Measurements from ENCODE around the gene BRSK2. TPM values are rescaled to one million over a fixed set of nuclear protein-coding genes. Genes with fewer than 3 reads are reported as not detected.

The BRSK2 gene
- total RNA-seq, 1 donor from 2014 or later: 0.06 TPM

GRCh38 chr11:1480191-1480554 lies 90.4 kb downstream of the BRSK2 start:
- no peak for DNase-seq (ENCODE audit: low read depth)
- H3K4me3 ChIP-seq (ENCODE audit: low read depth, low read length): no peak overlapping the region
- TF ChIP-seq, protein P1, sequence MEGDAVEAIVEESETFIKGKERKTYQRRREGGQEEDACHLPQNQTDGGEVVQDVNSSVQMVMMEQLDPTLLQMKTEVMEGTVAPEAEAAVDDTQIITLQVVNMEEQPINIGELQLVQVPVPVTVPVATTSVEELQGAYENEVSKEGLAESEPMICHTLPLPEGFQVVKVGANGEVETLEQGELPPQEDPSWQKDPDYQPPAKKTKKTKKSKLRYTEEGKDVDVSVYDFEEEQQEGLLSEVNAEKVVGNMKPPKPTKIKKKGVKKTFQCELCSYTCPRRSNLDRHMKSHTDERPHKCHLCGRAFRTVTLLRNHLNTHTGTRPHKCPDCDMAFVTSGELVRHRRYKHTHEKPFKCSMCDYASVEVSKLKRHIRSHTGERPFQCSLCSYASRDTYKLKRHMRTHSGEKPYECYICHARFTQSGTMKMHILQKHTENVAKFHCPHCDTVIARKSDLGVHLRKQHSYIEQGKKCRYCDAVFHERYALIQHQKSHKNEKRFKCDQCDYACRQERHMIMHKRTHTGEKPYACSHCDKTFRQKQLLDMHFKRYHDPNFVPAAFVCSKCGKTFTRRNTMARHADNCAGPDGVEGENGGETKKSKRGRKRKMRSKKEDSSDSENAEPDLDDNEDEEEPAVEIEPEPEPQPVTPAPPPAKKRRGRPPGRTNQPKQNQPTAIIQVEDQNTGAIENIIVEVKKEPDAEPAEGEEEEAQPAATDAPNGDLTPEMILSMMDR (conservative IDR thresholded peaks at IDR 0.05; ENCODE audit: low read depth, low read length): no peak

DNA sequence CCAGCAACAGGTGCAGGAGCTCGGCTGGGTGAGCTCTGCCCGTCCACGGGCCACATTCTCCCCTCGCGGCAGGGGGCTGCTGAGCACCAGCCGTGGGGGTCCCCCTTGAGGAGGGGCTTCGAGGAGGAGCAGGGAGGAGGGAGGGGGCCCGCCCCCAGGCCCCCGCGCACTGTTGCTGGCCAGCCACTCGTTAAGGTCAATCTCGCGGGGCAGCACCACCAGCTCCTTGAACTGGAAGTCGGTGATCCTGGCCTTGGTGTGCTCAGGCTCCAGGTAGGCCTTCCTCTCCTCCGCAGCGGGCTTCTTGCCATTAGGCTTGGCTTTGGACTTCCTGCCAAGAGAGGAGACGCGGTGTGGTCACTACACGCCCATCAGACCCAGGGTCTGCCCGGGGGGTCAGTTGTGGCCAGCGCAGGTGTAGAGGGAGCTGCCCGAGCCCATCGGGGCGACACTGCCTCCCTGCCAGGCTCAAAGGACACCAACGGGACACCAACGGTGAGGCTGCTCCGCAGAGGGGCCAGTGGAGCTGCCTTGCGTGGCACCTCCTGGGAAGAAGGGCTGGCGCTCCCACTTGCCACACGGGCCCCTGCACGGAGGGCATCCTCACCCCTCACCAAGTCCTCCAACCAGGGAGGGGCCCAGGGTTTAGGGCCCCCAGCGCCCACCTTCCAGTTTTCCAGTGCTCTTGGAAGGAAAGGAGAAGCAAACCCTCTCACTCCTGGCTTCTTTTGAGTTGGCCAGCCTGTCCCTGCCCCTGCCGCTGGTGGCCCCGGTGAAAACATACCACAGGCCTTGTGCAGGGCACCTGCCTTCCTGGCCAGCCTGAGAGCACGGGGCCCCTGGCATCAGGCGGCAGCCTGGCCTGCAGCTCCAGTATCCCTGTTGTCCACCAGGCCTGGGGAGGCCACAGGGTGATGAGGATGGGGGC lies 91.1 kb downstream of the BRSK2 start:
- no peak for DNase-seq (ENCODE audit: low read depth)
- H3K4me3 ChIP-seq (ENCODE audit: low read depth, low read length): no peak overlapping the region
- TF ChIP-seq, protein P1 (conservative IDR thresholded peaks at IDR 0.05; ENCODE audit: low read depth, low read length): no peak

- TF ChIP-seq, protein P1 (conservative IDR thresholded peaks at IDR 0.05; ENCODE audit: low read depth, low read length): no peak
- DNase-seq (ENCODE audit: low read depth): no peak
- H3K4me3 ChIP-seq (ENCODE audit: low read depth, low read length): no peak overlapping the region
Measured at GRCh38 chr11:1481483-1481825, 91.7 kb downstream of the BRSK2 start.

DNA sequence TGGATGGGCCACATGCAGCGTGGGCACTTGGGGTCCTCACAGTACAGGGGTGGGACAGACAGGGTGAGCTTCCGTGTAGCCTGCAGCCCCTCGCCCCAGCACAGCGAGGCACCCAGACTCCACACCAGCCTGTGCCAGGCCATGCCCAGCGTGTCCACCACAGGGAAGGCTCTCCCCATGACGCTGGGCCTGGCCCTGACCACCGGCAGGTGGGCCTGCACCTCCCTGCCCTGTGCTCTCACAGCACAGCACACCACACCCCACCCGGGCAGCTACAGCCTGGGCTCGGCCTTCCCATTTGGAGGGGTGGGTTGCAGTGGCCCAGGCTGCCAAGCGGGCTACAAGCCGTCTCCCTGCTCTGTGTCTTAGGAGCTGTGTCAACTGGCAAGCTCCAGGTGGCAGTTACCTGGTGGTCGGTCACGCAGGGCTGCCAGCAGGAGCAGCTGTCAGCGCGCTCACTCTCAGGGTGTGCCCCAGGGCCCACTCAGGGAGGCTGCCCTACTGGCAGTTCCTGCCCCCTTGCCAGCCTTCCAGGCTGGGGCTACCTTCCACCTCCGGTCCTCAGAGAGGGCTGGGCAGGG lies 92.2 kb downstream of the BRSK2 start:
- TF ChIP-seq, protein P1 (conservative IDR thresholded peaks at IDR 0.05; ENCODE audit: low read depth, low read length): no peak
- no peak overlapping the region for H3K4me3 ChIP-seq (ENCODE audit: low read depth, low read length)
- DNase-seq (ENCODE audit: low read depth): no peak

DNA sequence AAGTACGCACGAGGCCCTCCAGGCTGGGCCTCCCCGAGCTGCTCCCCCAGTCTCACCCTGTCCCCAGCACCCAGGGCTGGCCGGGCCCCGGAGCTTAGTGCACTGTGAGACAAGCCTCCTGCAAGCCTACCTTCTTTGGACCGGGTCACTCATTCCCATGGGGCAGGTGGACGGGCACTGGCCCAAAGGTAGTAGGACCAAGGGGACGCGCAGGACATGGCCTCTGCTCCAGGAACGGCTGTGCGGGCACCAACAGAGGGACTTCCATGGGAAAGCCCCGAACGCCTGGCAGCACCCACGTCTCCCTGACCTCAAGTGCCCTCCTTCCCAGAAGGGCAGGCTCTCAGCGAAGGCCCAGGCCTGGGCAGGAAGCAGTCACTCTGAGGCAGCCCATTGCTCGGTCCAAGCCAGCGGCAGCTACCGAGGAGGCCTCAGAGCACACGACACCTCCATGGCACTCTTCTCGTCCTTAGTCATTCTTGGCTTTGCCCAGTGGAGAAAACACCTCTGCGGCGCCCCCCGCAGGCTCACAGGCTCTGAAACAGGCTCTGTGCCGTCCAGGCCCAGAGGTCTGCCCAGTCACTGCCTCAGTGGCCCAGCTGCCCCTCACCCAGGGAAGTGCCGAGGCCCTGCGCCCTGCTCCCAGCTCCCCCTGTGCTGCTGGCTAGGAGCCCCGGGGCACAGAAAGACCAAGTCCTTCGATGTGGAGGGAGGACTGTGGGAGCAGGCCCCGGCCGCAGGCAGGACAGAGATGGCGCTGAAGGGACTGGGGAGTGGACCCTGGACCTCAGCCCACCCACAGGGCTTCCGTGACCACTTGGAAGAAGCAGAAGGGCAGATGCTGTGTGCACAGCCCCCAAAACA lies 93.1 kb downstream of the BRSK2 start:
- TF ChIP-seq, protein P1 (conservative IDR thresholded peaks at IDR 0.05; ENCODE audit: low read depth, low read length): no peak
- H3K4me3 ChIP-seq (ENCODE audit: low read depth, low read length): no peak overlapping the region
- DNase-seq (ENCODE audit: low read depth): no peak

- TF ChIP-seq, protein P1 (conservative IDR thresholded peaks at IDR 0.05; ENCODE audit: low read depth, low read length): no peak
- DNase-seq (ENCODE audit: low read depth): no peak
- no peak overlapping the region for H3K4me3 ChIP-seq (ENCODE audit: low read depth, low read length)
Measured at GRCh38 chr11:1483445-1483961, 93.8 kb downstream of the BRSK2 start.
